AG09309 (cell line): ENCODE measurements around the gene TSPAN9.

ENCODE experiments used
- DNase-seq: peaks from one replicate; pipeline ENCODE4 v3.0.0-alpha.2; 2010; ENCODE audit warnings: low read depth
- H3K4me3 ChIP-seq: 2 replicates; pipeline ENCODE4 v1.5.1; 2011; ENCODE audit warnings: mild to moderate bottlenecking, low read depth, low read length, moderate library complexity; ENCODE audit not compliant: control insufficient read depth
- CTCF ChIP-seq: IDR thresholded peaks from 2 replicates; pipeline ENCODE4 v1.5.1; 2011; ENCODE audit warnings: mild to moderate bottlenecking, low read depth, low read length, inconsistent platforms; ENCODE audit not compliant: insufficient read depth, control insufficient read depth; ENCODE audit errors: missing control alignments

Gene TSPAN9

GRCh38 chr12:3205742-3206519, 128.8 kb downstream of the TSPAN9 start:
- DNase-seq, result no peak
- TF ChIP-seq CTCF, result no peak
- no peak overlapping the region for H3K4me3 ChIP-seq

GRCh38 chr12:3206536-3207072, 129.4 kb downstream of the TSPAN9 start:
- TF ChIP-seq CTCF, result no peak
- no peak for DNase-seq
- H3K4me3 ChIP-seq, result no peak overlapping the region

- TF ChIP-seq CTCF, result no peak
- H3K4me3 ChIP-seq, result no peak overlapping the region
- DNase-seq, result no peak
Observed at GRCh38 chr12:3207175-3207574, 130.0 kb downstream of the TSPAN9 start.

GRCh38 chr12:3207858-3208257, 130.7 kb downstream of the TSPAN9 start:
- no peak overlapping the region for H3K4me3 ChIP-seq
- no peak for DNase-seq
- no peak for TF ChIP-seq CTCF

GRCh38 chr12:3213188-3213587, 136.0 kb downstream of the TSPAN9 start:
- DNase-seq, result no peak
- TF ChIP-seq CTCF, result no peak
- no peak overlapping the region for H3K4me3 ChIP-seq

- H3K4me3 ChIP-seq, result no peak overlapping the region
- no peak for TF ChIP-seq CTCF
- no peak for DNase-seq
Observed at GRCh38 chr12:3213768-3214167, 136.6 kb downstream of the TSPAN9 start.
